ENCODE results near the gene GLIPR1L1. TPM values are rescaled to one million over a fixed set of nuclear protein-coding genes. Genes with fewer than 3 reads are reported as not detected.

Gene GLIPR1L1
- total RNA-seq, 1 donor from 2014 or later, result not detected

GRCh38 chr12:75374971-75375370 lies 40.5 kb downstream of the GLIPR1L1 start:
- Mint-ChIP-seq H3K9me3 (peaks cover 13% of the 10 kb centered on the region), H3K27me3 (ENCODE audit: low read depth) (no peaks in the 10 kb centered on the region), H3K27ac (no peak overlapping the region), H3K4me1 (no peaks in the 10 kb centered on the region), H3K36me3 (peaks cover 10% of the 10 kb centered on the region), H3K4me3 (no peak overlapping the region)
- DNase-seq (ENCODE audit: low spot score in 2 of 2, unreplicated experiment in 2 of 2), result no peak
- TF ChIP-seq, protein P1, sequence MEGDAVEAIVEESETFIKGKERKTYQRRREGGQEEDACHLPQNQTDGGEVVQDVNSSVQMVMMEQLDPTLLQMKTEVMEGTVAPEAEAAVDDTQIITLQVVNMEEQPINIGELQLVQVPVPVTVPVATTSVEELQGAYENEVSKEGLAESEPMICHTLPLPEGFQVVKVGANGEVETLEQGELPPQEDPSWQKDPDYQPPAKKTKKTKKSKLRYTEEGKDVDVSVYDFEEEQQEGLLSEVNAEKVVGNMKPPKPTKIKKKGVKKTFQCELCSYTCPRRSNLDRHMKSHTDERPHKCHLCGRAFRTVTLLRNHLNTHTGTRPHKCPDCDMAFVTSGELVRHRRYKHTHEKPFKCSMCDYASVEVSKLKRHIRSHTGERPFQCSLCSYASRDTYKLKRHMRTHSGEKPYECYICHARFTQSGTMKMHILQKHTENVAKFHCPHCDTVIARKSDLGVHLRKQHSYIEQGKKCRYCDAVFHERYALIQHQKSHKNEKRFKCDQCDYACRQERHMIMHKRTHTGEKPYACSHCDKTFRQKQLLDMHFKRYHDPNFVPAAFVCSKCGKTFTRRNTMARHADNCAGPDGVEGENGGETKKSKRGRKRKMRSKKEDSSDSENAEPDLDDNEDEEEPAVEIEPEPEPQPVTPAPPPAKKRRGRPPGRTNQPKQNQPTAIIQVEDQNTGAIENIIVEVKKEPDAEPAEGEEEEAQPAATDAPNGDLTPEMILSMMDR (IDR thresholded peaks at IDR 0.05; ENCODE audit: unreplicated experiment), result no peak

- no peak overlapping the region for H3K27ac Mint-ChIP-seq
- TF ChIP-seq, protein P1 (IDR thresholded peaks at IDR 0.05; ENCODE audit: unreplicated experiment), result no peak
- H3K4me1 Mint-ChIP-seq, result no peaks in the 10 kb centered on the region
- peaks cover 6% of the 10 kb centered on the region for H3K36me3 Mint-ChIP-seq
- peaks cover 13% of the 10 kb centered on the region for H3K9me3 Mint-ChIP-seq
- H3K27me3 Mint-ChIP-seq (ENCODE audit: low read depth), result no peaks in the 10 kb centered on the region
- no peak overlapping the region for H3K4me3 Mint-ChIP-seq
- DNase-seq (ENCODE audit: low spot score in 2 of 2, unreplicated experiment in 2 of 2), result no peak
Measured at GRCh38 chr12:75378354-75378753, 43.9 kb downstream of the GLIPR1L1 start.

DNA sequence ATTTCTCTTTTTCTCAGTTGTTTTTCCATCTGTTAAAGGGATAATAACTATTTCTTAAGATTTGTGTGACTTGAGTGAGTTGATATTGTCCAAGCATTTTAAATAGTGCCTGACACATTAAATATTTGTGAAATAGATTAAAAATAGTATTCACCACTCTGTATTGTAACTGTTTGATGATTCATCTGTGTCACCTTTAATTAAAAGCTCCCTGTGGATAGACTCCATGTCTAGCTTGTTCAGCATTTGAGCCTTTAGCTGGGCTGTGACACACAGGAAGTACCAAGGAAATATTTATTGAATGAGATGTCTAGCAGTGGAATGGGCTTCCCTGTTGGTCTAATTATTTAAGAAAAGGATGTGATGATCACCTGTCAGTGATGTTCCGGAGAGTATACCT lies 54.6 kb downstream of the GLIPR1L1 start:
- Mint-ChIP-seq H3K9me3 (peaks cover 9% of the 10 kb centered on the region), H3K27ac (peak overlapping the region; percentile 36), H3K27me3 (ENCODE audit: low read depth) (no peaks in the 10 kb centered on the region), H3K4me3 (peak overlapping the region; percentile 13), H3K4me1 (peaks cover 31% of the 10 kb centered on the region), H3K36me3 (peaks cover 10% of the 10 kb centered on the region)
- TF ChIP-seq, protein P1 (IDR thresholded peaks at IDR 0.05; ENCODE audit: unreplicated experiment), result no peak
- DNase-seq (ENCODE audit: low spot score in 2 of 2, unreplicated experiment in 2 of 2), result no peak

DNA sequence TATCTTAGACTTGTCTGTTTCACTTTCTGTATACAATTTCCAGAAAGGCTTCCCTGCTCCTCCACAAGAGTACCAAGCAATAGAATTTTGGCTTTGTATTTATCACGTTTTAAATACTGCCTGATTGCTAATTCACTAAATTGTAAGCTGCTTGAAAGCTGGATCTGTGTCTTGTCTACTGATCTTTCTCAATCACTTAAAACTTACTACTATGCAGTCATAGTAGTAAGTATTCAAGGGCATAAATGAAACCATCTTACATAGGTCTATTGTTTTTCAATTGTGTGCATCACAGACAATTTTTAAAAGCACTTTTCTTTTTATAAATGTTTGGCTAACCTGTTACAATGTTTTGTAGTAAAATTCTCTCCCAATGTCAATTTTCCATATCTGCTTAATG lies 55.2 kb downstream of the GLIPR1L1 start:
- Mint-ChIP-seq H3K36me3 (peaks cover 10% of the 10 kb centered on the region), H3K27ac (peak overlapping the region; percentile 66), H3K4me1 (peaks cover 31% of the 10 kb centered on the region), H3K4me3 (peak overlapping the region; percentile 87), H3K27me3 (ENCODE audit: low read depth) (no peaks in the 10 kb centered on the region), H3K9me3 (peaks cover 9% of the 10 kb centered on the region)
- TF ChIP-seq, protein P1 (IDR thresholded peaks at IDR 0.05; ENCODE audit: unreplicated experiment), result no peak
- no peak for DNase-seq (ENCODE audit: low spot score in 2 of 2, unreplicated experiment in 2 of 2)

DNA sequence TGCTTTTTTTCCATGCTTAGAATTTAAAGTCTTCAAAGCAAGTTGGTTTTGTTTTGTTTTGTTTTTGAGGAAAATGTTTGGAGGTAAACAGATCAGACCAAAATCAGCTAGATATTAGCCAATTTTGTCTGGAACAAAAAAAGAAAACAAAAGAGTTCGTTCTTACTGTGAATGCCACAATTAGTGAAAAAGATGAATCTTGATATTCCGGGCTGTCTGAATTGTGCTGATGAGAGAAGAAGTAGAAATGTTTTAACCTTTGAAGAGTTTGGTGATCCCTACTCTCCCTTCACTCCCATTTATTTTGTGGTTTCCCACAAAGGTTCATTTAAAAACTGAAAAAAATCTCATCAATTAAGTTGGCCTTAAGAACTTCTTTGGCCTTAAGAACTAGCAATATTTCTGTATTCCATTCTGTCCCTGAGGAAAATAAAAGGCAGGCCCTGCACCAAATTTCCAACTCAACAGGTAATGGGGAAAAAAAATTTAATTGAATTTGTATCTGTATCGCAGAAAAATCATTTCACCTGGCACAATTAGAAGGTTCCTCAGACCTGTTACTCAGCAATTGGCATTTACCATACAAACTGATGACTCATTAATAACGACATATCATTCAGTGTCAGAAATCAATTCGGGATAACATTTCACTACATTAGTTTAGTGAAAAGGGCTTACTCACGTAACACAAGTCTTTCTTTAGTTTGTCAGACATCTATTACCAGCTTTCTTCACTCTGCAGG lies 55.9 kb downstream of the GLIPR1L1 start:
- DNase-seq (ENCODE audit: low spot score in 2 of 2, unreplicated experiment in 2 of 2), result no peak
- TF ChIP-seq, protein P1 (IDR thresholded peaks at IDR 0.05; ENCODE audit: unreplicated experiment), result no peak
- H3K27ac Mint-ChIP-seq, result peak overlapping the region; percentile 66

More for the DNA sequence above, 55.9 kb downstream of the GLIPR1L1 start:
- Mint-ChIP-seq H3K9me3 (peaks cover 6% of the 10 kb centered on the region), H3K27me3 (ENCODE audit: low read depth) (no peaks in the 10 kb centered on the region), H3K36me3 (peaks cover 8% of the 10 kb centered on the region), H3K4me3 (peak overlapping the region; percentile 87), H3K4me1 (peaks cover 31% of the 10 kb centered on the region)
